ENCODE measurements around the gene ZNF503.

Gene ZNF503

DNA sequence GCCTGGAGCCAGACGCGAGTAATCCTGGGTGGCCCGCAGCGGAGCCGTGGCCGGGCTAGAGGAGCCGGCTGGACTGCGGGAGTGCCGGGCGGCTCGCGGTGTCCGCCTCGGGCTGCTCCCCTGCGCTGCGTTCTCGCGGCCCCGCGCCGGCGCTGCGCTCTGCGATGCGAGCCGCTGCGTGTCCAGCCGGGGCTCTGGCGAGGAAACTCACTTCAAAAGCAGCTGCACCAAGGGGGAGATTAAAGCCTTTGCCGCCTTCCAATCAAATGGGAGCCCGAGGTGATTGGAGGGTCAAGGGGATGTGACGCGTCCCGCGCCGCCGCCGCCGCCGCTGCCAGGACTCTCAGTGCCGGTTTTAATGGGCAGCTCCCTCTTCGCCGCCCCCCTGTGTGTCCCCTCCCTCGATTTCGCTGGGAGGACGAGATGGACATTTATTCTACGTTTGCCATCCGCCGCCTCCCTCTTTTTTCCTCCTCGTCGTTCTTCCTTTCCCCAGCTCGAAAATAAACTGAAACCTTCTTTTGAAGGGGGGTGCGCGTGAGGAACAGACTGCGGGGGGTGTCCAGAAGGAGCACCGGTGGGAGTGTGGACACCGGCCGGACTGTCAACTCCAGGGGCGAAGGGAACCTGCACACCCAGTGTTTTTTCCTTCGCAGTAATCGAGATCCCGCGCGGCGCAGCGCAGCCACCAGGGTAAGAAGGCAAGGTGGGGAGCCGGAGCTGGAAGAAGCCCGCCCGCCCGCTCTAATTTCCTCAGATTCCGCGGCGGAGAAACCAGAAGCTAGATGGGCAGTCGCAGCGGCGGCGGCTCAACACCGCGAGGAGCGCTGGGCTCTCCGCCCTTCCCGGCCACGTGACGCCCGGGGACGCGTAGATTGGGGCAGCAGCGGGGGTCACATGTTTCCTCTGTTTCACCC lies at the start of gene ZNF503:
Gene ZNF503 (minus strand): TSS at position 196 of the 917 bp plus-strand sequence. CDS start 345 bp downstream, outside the sequence.
- DNase-seq (ENCODE audit: low spot score), result no peak

- DNase-seq (ENCODE audit: low spot score), result no peak
Observed at GRCh38 chr10:75450644-75451640, 49.4 kb upstream of the ZNF503 start.

- DNase-seq (ENCODE audit: low spot score), result no peak
Observed at GRCh38 chr10:75450075-75450445, 48.5 kb upstream of the ZNF503 start.

DNA sequence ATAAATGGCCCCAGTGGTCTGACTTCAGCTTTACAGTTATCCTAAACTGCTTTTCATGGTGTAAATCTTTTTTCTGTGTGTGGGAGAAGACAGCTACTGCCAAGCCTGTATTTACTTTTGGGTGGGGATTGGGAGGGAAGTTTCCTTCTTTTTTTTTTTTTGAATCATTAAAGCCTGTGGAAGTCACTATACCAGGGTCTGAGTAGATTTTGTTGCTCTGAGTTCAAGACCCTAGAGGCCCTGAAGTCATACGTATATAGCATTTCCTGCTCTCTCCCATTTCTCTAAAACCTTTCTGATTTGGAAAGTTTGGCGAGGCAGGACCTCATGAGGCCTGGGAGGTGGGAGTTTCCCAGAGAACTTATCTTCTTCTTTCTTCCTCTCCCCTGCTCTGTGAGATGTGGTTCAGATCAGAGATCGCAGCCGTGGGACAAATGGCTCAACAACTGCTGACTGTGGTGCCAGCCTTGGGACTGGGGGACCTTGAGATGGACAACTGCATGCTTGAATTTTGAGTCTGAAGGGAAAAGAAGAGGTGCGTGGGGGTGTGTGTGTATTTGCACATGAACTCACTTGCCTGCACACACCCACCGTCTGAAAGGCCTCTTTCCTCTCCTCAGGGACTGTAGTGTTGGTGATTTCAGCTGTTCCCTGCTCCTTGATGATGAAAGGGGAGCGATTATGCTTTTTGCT lies 48.0 kb upstream of the ZNF503 start:
- no peak for DNase-seq (ENCODE audit: low spot score)

DNA sequence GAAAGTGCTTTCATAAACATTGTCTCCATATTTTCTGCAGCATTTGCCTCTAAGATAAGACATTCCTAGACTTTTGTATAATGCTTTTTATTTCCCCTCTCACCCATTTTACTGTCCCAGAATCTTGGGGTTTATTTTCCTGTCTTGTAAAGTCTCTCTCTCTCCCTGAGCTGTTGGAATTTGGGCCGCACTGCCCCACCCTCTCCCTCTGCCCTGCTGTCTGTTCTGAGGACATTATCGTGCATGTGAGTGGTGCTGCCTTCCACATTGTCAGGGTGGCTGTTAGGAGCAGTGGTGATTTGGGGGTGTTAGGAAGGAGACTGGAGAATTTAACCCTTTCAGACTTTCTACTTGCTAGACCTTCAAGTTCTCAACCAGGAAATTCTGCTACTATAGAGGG lies 46.6 kb upstream of the ZNF503 start:
- no peak for DNase-seq (ENCODE audit: low spot score)

GRCh38 chr10:75446508-75446907 lies 44.9 kb upstream of the ZNF503 start:
- no peak for DNase-seq (ENCODE audit: low spot score)

DNA sequence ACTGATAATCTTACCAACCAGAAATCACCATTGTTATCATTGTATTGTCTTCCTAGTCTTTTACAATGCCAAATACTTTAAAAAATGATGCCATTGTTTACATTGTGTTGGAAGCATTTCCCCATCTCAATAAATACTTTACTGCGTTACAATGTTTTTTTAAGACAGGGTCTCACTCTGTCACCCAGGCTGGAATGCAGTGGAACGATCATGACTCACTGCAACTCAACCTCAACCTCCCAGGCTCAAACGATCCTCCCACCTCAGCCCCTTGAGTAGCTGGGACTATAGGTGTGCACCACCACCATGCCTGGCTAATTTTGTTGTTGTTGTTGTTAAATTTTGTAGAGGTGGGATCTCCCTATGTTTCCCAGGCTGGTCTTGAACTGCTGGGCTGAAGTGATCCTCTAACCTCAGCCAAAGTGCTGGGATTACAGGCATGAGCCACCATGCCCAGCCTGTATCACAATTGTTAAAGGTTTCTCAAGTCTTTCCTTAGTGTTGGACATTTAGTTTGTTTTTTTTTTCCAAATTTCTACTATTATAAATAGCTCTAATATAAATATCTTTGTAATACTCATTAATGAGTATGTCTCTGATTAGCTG lies 43.3 kb upstream of the ZNF503 start:
- DNase-seq (ENCODE audit: low spot score), result no peak

- no peak for DNase-seq (ENCODE audit: low spot score)
Observed at GRCh38 chr10:75443362-75443761, 41.8 kb upstream of the ZNF503 start.

DNA sequence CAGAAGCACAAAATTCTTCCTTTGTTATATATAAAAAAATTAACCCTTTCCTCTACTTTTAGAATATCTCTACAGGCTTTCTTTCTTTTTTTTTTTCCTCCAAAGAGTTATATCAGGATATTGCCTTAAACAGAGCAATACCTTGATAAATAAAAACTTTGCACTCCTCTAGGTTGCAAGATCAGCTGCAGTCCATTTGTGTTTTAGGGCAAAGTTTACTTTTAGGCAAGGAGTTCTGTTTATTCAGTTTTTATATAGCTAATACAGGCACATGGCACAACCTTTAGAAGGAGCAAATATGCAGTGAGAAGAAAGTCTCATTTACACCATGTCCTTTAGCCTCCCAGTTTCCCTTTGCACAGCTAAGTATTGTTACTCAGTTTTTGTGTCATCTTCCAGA lies 40.1 kb upstream of the ZNF503 start:
- no peak for DNase-seq (ENCODE audit: low spot score)

DNA sequence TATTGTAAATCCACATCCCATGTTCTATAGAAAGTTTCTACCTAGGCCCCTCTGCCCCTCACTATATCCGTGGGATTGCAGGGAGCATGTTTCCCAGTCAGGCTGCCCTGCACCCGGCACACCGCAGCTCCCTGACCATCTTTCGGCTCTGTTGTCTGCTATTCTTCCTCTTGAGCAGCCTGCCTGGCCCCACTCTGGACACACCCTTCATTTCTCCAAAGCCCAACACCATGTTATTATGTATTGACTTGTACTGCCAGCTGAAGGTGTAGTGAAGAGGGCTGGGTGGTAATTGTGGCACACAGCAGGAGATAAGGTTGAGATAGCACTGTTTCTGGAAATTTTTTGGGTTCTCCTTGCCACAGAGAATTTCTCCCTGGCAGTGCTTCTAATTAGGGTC lies 39.6 kb upstream of the ZNF503 start:
- DNase-seq (ENCODE audit: low spot score), result no peak

DNA sequence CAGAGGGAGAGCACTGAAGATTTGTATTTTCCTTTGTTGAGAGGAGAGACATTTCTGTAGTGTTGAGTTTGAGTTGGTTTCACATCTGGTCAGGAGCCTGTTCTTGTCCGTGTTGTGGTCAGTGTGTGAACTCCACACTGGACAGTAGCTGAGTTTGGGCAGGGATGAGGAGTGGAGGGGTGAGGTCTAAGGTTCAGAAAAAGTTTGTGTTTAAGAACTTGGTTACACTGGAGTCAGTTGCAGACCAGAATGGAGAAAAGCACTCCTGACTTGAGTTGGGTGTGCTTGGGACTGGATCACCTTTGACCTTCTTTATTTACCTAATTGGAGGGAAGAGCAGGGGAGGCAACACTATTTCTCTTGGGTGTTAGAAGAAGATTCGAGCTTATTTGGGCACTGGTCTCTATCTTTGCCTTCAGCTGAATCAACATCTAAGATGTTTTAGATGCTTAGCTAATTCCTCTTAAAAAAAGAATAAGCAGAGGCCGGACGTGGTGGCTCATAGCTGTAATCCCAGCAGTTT lies 38.8 kb upstream of the ZNF503 start:
- DNase-seq (ENCODE audit: low spot score), result no peak

DNA sequence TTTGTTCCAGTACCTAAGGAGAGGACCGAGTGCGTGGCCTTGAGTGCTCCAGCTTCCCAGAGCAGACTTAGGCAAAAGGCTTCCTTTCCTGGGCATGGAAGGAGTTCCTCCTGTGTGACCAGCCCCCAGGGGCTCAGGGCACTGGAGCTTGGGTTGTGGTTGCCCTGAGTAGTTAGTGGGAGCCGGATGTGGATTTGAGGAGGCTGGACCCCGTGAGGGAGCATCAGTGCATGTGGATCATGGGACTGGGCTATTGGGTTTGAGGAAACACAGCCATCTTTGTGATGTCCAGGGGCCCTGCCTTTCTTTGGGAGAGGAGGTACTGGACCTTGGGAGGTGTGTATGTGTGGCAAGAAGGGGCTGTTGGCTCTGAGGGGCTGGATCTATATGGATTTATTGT lies 38.2 kb upstream of the ZNF503 start:
- DNase-seq (ENCODE audit: low spot score), result no peak

DNA sequence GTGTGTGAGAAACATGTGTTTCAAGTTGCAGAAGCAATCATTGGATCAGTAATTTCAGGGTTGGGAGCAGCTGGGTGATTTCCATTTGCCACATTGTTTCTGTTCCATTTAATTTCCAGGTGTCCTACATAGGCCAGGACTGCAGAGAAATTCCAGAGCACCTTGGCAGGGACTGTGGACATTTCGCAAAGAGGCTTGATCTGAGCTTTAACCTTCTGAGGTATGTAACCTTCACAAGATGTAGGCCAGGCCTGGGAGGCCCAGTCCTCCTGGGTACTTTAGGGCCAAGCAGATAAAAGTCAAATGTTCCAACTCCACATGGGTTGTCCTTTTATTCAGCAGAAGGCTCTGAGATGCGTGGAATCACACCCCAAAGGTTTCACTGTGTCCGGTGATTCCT lies 36.7 kb upstream of the ZNF503 start:
- no peak for DNase-seq (ENCODE audit: low spot score)

DNA sequence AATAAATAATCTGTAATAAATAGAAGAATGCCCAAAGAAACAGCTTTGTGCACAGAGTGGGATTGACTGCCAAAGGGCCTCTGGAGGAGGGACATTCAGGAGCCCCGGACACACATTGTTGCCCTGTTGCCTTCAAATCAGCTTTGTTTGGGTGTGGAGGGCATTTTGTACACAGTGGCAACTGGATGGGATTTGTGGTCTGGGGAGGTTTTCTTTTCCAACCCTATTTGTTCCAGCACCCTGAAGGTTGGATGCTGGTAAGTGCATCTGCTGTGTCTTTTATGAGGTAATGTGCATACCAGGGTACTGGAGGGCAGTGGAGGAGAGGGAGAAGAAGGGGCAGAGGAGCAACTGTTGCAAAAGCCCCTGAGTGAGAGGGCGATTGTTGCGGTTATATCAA lies 36.1 kb upstream of the ZNF503 start:
- DNase-seq (ENCODE audit: low spot score), result no peak

- no peak for DNase-seq (ENCODE audit: low spot score)
Observed at GRCh38 chr10:75436896-75437295, 35.3 kb upstream of the ZNF503 start.

- DNase-seq (ENCODE audit: low spot score), result no peak
Observed at GRCh38 chr10:75435291-75435690, 33.7 kb upstream of the ZNF503 start.

DNA sequence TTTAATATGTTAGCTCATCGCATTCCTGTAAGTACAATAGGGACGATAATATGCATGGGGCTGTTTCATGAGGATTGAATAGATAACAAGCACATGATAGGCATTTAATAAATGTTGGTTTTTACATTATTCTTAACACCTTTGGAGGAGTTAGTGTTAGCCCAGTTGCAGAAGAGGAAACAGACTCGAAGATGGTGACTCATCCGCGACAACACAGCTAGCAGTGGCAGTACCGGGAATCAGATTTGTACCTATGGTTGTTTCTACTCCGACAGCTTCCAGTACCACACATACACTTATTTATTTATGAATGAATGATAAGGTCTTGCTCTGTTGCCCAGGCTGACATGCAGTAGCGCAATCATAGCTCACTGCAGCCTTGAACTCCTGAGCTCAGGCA lies 32.7 kb upstream of the ZNF503 start:
- DNase-seq (ENCODE audit: low spot score), result no peak

DNA sequence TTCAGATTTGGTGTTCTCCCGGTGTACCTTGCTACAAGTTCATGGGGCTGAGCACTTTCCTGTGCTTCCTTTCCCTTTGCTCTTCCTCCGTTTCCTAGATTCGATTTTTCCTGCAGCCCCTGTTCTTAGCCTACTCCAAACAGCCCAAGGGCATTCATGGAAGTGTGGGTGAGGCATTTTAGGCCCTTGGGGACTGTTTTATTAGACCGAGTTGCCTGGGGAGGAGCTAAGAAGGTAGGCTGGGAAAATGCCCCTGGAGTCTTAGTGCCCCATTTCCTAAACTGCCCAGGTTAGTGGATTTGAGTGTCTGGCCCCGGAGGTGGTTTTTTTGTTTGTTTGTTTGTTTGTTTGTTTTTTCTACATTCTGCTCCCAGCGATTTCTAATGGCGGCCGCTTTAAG lies 31.7 kb upstream of the ZNF503 start:
- DNase-seq (ENCODE audit: low spot score), result no peak

DNA sequence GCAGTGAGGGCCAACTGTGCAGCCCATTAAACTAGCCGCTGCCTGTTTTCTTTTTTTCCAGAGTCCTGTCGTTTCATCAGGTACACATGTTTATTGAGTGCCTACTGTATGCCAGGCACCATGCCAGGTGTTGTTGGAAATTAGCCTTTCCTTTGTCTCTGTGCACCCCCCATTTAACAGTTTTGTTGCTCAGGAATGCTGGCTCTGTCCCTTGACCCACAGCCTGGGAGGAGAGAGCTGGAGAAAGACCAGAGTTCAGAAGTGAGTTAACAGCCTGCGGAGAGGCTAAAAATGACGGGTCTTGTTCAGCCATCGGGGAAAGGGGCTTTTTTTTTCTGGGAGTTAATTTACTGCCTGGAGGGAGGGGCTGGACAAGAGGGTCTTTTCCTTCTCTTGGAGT lies 31.2 kb upstream of the ZNF503 start:
- DNase-seq (ENCODE audit: low spot score), result no peak

DNA sequence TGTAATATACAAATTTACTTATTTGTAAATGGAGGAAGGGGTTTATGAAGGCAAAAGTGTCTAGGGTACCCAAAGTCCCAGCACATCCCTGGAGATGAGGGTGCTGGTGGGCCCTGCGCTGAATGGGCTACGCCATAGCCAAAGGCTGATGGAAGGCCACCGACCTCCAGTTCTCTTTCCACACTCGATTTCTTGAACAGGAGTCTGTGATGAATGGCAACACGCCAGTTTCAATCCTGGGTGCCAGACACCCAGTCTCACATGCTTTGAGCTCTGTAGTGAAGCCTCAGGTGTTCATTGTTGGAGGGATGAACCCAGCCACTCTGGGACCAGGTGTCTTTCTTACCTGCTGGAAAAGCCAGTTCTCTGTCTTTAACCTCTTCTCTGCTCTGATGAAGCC lies 30.6 kb upstream of the ZNF503 start:
- no peak for DNase-seq (ENCODE audit: low spot score)
